ENCODE data around the gene MRPL37.

Gene MRPL37

DNA sequence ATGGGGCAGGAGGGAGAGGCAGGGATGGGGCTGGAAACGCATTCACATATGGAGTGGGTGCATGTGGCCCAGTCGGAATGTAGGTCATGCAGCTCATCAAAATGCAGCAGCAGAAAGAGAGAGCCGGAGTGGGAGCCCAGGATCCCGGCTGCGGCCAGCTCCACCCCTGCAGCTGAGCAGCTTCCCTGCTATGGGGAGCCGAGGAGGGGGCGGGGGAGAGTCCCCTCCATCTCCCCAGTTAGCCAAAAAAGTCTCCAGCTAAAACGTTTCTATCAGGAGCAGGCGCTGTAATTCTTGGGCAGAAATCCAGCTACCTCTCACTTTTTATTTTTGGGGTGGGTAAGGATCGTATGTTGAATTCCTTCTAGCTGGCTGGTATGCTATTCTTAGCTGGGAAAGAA lies 39.7 kb downstream of the MRPL37 start:
- no peak for DNase-seq (ENCODE audit: low read depth in 2 of 3, low spot score in 2 of 3)

DNA sequence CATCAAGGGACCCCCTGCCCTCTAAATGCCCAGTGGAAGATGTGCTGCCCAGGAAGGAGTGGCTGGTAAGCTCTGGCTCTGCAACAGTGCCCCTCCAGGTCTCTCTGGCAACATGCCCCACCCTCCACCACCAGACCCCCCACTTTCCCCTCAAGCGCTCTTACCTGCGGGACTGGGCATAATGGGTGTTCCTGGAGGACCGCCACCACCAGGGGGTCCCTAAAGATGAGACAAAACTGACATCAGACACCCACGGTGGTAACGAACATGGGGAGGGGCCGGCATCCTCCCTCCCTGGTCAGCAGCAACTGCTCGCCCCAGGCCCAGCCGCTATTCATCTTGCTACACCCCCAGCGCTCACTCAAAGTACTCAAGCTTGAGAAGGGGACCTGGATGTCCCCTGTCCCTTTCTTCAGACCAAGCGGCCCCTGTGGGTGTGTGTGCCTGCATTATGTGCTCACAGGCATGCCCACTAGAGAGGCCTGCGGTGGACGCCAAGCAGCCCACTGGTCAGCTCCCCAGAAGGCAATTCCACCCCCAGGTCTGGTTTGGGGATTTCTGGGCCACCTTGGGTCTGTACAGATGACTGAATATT lies 40.9 kb downstream of the MRPL37 start:
- DNase-seq (ENCODE audit: low read depth in 2 of 3, low spot score in 2 of 3) = no peak

DNA sequence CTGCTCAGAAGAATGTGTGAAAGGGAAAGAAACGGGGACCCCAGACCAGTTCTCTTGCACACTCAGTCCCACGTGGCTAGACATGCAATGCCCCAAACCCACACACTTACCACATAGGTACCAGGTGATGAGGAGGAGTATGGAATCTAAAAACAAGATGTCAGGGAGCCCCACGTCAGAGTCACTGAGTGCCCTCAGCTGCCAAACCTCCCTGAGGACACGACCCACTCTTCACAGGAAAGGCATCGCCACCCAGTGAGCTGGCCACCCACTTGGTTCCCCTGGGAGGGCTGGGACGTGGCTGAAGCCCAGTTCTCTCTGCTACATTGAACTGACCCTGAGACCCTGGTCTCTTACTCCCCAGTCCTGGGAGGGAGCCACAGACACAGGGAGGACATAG lies 41.4 kb downstream of the MRPL37 start:
- DNase-seq (ENCODE audit: low read depth in 2 of 3, low spot score in 2 of 3) = no peak

DNA sequence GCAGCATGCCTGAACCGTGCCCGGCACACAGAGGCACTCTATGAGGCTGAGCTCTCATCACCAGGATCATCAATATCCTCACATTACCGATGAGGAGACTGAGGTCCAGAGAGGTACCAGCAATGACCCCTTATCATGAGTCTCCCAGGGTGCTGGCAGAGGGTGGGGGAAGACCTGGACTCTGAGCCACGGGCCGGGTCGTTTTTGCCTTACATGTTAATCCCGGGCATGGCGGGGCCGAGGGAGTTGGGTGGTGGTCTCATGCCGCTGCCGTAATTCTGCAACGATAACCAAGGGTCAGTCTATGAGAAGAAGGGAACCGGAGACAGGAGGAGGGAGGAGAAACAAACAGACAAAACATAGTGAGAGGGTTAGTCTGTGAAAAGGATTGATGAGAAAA lies 43.1 kb downstream of the MRPL37 start:
- no peak for DNase-seq (ENCODE audit: low read depth in 2 of 3, low spot score in 2 of 3)

DNA sequence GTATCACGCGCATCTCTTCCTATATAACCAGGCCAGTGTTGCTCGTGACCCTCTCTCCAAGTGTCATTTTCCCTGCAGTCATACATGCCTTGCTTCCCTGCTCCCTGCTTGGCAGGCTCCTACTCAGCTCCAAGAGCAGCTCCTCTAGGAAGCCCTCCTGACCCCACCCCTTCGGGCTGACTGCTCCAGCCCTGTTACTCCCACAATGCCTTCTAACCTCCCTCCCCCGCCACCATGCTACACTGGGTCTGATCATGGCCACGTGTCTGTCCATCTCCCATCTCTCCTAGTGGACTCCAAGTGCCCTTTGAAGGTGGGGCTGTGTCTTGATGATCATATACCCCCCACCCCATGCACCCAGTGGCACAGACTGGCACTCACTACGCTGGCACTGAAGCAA lies 44.7 kb downstream of the MRPL37 start:
- no peak for DNase-seq (ENCODE audit: low read depth in 2 of 3, low spot score in 2 of 3)

DNA sequence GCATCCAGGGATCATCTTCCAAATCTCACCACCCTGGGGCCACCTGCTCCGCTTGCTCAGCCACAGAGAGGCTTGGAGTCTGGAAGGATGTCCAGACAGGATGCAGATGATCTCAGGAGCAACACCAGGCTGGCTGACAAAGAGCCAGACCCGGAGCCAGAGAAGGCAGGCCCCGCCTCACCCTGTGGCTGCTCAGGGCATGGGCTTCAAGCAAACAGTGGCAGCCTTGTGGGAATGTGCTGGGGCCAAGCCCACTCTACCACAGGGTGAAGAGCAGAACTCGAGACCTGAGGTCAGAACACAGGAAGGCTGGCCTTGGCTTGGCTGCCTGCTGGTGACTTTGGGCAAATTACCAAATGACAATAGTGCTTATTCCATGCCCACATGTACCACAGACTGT lies 45.5 kb downstream of the MRPL37 start:
- DNase-seq (ENCODE audit: low read depth in 2 of 3, low spot score in 2 of 3) = no peak

DNA sequence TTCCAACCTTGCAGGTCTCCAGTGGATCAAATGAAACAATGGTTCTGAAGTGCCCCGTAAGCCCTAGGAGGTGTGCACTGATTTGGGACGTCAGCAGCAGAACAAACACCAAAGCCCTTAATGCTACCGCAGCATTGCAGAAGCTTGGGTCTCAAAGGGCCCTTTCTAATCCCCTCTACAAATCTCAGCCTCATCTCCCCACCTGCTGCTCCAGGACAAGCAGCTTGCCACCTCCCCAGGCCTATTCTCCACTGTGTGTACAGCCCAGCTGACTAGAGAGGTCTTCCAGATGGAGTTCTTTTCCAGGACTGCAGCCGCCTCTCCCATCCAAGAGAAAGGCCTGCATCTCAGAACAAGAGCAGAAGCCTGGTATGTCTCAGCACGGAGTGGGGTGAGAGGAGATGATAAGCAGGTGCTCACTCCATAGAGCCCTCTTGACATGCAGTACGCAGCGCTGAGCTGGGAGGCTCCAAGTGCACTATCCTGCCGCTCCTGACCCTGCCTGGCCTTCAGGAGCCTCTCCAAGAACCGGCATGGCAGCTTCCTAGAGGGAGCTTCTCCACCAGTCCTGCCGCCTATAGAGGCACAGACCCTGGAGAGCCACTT lies 46.3 kb downstream of the MRPL37 start:
- DNase-seq (ENCODE audit: low read depth in 2 of 3, low spot score in 2 of 3) = no peak

DNA sequence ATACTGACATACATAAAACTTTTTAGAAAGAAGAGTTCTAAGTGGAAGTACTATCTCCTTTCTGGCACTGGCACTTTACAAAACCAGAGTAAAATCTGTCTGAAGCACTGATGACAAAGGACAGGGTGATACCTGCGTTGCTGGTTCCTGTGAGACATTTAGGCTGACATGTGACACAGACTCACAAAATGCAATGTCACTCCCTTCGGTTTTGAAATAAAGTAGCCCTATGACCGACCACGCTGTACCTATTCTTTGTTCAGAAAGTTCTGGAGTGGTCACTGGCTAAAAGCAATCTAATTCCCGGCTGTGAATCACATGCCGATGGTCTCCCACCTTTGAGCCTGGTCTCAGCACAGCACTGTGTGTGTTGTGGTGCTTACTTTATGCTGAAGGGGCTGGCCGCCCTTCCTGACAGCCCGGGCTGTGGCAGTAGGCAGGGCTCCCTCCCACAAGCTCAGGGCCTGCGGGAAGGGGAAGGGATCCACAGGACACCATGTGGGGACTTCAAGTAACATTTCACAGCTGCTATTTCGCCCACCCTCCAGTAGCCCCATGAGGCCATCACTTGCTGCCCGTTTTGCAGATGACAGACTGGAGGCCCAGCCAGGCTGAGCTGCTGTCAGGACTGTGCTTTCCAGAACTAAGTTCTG lies 48.0 kb downstream of the MRPL37 start:
- DNase-seq (ENCODE audit: low read depth in 2 of 3, low spot score in 2 of 3) = no peak

DNA sequence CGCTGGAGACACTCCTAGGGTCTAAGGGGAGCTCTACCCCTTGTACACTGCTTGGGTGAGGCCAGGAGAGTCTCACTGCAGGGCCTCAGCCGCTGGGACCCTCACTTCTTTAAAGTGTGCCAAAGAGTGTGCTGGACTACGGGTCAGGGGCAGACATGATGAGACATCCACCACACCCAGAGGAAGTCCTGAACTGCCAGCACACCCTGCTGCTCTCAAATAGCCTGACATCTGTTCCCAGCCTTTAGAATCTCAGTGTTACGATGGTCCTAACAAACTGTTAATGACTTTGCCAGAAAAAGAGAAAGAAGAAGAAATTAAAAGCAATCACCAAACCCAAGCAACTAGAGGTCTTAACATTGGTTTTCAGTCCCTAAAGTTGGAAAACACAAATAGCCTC lies 49.0 kb downstream of the MRPL37 start:
- no peak for DNase-seq (ENCODE audit: low read depth in 2 of 3, low spot score in 2 of 3)

DNA sequence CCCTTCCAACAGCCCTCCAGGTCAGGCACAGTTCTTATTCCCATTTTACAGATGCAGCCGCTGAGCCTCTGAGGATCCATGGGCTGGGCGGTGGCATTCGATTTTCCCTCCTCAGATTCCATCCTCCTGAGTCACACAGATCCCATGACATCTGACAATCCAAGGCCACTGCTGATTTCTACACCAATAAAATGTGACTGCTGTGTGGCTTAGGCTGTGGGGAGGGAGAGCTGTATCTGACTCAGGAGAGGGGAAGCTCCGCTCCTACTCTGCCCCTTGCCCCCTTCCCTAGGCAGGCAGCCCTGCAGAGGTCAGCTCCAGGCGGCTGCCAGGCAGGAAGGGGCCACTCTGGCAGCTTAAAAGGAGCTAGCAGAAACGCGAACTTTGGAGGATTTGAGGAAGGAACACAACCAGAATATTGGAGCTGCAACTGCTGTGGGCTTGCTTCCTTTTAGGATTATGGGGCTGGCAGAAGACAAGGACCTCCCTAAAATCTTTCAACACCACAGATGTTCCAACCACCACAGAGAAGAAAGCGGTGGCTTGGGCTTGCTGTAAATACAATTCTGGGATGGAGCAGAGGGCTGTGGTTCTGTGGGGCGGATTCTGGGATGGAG lies 50.0 kb downstream of the MRPL37 start:
- DNase-seq (ENCODE audit: low read depth in 2 of 3, low spot score in 2 of 3) = no peak

DNA sequence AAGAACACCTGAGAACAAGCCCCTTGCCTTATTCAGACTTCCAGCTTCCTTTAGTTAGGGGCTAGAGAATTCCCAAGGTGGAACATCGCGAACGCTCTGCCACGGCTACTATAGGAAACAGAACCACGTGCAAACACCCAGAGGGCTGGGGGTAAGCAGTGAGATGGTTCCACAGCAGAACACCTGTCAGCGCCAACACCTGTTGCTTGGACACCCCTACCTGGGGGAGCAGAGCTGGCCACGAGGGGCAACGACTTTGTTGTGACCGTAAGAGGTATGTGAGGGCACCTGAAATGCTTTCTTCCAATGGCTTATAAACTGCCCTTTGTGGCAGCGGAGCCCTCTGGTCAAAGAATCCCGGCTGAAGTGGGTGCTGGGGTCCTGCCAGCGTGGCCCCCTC lies 50.7 kb downstream of the MRPL37 start:
- no peak for DNase-seq (ENCODE audit: low read depth in 2 of 3, low spot score in 2 of 3)

DNA sequence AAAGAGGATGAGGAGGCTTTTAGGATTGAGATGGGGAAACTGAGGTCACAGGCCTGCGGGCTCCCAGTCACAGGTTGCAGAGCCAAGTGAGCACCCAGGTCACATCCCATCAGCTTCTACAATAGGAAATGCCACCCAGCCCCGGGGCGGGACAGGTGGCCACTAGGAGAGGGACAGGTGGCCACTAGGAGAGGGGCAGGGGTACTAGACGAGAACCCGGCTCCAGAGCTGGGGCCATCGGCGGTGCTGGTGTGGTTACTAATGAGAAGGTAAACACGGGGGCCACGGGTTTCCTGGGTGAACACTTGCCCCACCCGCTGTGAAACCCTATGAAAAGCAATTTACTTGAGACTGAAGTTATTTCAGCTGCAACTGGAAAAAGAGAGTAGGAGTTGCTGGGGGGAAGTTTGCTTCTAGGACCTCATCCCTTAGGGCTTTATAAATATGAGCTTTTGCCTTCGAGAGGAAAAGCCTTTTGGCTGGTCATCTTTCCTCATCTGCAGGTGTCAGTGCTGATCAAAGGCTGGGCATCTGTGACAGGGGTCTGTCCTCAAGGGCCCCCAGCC lies 52.5 kb downstream of the MRPL37 start:
- DNase-seq (ENCODE audit: low read depth in 2 of 3, low spot score in 2 of 3) = no peak

DNA sequence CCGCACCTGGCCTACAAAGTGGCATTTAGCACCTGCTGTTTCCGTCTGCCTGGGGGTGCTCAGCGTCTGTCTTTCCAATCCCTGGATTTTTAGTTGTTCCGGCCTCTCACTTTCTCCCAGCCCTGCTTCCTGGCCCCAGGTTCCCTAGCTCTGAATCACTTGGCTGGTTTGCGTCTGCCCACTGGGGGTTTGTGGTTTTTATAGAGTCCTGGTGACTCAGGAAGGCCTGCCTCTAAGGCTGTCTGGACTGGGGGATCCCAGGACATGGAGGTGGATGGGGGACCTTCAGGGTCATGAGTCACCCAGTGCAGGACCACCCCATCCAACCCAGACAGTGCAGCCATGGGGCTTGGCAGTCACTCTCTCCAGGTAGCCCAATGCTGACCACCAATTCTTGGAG lies 53.5 kb downstream of the MRPL37 start:
- DNase-seq (ENCODE audit: low read depth in 2 of 3, low spot score in 2 of 3) = no peak

DNA sequence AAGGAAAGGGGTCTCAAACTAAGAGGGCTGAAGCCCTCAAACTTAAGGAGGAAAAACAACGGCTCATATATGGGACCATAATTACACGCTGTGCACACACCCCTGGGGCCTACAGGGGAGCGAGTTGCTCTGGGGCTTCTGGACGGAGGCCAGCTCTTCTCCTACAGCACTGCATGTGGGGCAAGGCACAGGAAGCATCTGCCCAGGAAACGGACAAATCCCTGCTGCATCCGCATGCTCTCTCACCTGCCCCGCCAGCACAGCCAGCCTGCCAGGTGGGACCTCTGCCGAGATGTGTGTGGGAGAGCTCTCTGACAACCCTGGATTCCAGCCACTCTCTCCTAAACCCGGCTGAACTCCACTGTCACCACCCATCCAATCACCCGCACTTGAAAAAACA lies 54.1 kb downstream of the MRPL37 start:
- DNase-seq (ENCODE audit: low read depth in 2 of 3, low spot score in 2 of 3) = no peak

DNA sequence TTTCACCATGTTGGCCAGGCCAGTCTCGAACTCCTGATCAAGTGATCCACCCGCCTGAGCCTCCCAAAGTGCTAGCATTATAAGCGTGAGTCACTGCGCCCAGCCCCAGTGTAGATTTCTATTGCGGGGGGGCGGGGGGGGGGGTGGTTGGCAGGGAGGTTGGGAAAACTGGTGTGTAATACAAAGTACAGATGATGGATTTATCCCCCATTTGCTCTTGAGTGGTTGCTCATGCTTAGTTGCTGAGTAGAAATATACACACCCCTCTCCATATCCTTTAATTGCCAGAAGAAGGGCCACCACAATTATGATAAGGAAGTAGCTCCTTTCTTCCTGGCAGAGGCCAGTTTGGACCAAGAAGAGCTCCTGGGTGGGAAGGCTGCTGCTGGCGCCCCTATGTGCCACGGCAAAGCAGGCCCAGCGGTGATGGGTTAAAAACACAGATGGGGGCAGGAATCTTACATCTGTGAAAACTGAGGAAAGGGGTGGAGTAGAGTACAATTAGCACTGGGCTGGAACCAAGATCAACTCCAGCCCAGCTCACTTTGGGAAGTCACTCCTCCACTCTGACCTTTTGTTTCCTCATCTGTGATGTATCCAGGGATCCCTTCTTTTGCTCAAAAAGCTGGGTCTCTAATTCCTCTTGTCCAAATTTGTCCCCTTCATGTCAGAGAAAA lies 55.2 kb downstream of the MRPL37 start:
- no peak for DNase-seq (ENCODE audit: low read depth in 2 of 3, low spot score in 2 of 3)

DNA sequence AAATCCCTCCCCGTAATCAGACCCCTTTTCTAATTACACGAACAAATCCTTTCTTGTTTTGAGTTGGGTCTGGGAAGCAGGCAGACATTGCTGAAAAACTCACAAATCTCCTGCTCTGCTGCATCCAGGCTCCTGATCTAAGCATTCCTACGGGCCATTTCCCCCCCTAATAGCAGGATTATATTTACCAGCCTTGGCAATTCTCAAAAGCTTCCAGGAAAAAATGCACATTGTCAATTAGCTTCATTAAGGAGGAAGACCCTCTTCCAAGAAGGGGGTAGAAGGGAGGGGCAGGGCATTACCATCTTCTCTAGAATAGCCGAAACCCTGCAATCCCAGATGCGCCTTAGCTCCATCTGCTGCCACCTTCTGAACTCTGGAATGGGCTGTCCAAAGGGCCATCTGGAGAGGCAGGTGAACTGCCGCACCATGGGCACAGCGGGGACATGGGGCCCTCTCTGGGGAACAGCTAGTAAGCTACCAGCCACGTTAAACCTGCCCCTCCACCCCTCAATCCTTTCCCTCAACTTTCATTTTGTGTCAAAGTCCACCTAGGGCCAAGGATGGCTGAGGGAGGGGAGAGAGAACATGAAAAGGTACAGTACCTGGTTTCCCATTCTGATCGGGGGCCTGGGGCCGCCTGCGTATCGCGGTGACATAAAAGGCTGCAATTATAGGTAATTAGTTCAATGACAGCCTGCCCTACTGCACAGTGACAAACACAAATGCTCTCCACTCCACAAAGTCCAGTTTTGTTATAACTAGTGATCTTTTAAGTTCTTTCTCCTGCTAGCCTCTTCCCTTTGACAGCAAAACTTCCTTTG lies 56.8 kb downstream of the MRPL37 start:
- DNase-seq (ENCODE audit: low read depth in 2 of 3, low spot score in 2 of 3) = no peak

DNA sequence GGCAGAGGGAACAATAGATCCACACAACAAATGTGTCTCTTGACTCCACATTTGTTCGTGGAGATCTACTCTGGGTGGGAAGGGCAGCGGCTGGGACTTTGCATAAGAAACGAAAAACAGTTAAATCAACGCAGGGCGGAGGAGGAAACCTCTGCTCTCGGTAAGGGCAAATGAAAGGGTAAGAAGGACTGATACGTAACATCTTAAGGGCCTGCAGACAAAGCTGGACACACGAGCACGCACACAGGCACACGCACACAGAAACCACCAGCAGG lies 57.3 kb downstream of the MRPL37 start:
- no peak for DNase-seq (ENCODE audit: low read depth in 2 of 3, low spot score in 2 of 3)

DNA sequence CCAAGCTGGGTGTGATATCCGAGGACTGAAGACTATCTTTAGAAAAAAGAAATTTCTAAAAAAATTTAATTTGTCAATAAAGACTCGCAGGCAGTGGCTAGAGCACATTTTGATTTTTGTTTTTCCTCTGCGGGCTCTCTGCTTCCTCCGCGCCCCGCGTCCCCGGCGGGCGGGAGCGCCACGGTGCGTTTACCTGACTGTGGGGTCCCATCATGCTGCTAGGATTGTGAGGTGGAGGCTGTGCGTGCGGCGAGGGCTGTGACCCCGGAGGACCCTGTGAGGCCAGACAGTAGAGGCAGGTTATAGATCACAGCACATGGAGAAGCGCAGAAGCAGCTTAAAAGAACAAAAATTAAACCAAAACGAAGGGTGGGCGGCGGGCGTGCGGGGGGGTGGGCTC lies 57.9 kb downstream of the MRPL37 start:
- DNase-seq (ENCODE audit: low read depth in 2 of 3, low spot score in 2 of 3) = no peak

DNA sequence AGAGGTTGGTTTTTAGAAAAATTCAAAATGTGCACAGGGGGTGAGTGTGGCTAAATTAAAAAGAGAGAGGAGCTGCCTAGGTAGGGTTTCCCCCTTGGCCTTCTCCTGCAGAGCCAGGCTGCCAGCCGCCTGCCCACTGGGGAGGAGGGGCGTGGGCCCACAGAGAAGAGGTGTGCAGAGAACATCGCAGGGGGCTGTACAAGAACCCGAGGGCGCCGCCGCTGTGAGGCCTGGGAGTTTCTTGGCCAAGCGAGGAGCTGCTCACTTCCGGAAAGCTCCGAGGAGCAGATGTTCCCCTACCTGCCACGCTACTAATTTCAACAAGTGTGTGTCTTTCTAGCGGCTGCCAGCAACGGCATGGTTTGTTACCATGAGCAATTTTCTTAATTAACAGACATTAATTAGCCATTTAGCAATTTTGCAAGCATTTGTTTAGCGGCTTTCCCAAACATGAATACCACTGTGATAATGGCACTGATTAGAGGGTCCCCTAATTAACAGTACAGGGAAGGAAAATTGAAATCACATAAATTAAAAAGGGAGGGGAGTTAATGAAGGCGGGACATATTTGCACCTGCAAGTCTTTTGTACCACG lies 59.7 kb downstream of the MRPL37 start:
- no peak for DNase-seq (ENCODE audit: low read depth in 2 of 3, low spot score in 2 of 3)

DNA sequence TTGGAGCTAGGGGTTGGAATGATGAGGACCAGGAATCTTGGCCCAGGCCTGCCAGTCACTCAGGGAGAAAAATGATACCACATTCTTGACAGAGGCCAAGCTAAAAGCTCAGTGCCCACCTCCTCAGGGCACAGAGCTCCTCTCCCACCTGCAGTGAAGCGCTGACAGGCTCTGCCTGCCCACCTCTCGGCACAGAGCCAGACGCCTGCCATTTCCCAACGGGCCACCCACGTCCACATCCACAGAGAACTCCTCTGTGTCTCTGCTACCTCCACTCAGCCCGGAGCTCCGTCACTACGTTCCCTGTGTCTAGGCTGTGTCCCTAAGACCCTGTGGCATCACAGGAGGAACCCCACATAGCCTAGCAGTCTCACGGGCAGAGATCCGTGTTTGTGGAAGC lies 60.8 kb downstream of the MRPL37 start:
- no peak for DNase-seq (ENCODE audit: low read depth in 2 of 3, low spot score in 2 of 3)

DNA sequence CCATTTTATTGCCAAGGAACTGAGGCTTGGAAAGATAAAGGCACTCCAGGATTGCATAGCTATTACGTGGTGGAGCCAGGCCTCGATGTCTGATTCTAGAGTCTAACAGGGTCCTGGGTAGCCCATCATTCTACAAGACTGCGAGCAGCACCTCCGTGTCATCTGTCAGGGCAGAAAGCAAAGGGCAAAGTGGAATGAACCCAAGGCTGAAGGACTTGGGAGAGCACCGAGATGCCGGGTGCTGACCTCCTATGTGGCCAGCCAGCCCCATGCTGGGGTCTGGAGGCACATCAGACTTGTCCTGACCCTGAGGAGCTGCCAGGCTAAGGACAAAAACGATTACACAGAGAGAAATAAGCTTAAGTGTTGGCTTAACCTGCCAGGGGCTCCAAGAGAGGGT lies 62.3 kb downstream of the MRPL37 start:
- DNase-seq (ENCODE audit: low read depth in 2 of 3, low spot score in 2 of 3) = no peak

Measured in activated CD8-positive, alpha-beta memory T cell treated with anti-CD3 and anti-CD28 coated beads for 48 hours (primary cell).